Endothelial cell (in vitro differentiated cells): ENCODE measurements around the gene CDYL2. TPM values are rescaled to one million over a fixed set of nuclear protein-coding genes. Genes with fewer than 3 reads are reported as not detected.

ENCODE experiments used
- DNase-seq: peaks from one replicate; pipeline ENCODE4 v3.0.0; 2021; ENCODE audit warnings: low spot score
- H3K27ac Mint-ChIP-seq: one replicate; pipeline ENCODE4 v1.8.0; 2021; ENCODE audit warnings: mixed read lengths, inconsistent platforms; ENCODE audit not compliant: unreplicated experiment
- H3K27me3 Mint-ChIP-seq: one replicate; pipeline ENCODE4 v1.8.0; 2021; ENCODE audit warnings: mild to moderate bottlenecking, moderate library complexity, mixed read lengths, inconsistent platforms; ENCODE audit not compliant: unreplicated experiment
- H3K36me3 Mint-ChIP-seq: one replicate; pipeline ENCODE4 v1.8.0; 2021; ENCODE audit warnings: mild to moderate bottlenecking, low read depth, mixed read lengths, inconsistent platforms; ENCODE audit not compliant: unreplicated experiment
- H3K4me1 Mint-ChIP-seq: one replicate; pipeline ENCODE4 v1.8.0; 2021; ENCODE audit warnings: mild to moderate bottlenecking, mixed read lengths, inconsistent platforms; ENCODE audit not compliant: unreplicated experiment
- H3K4me3 Mint-ChIP-seq: one replicate; pipeline ENCODE4 v1.8.0; 2021; ENCODE audit warnings: mild to moderate bottlenecking, mixed read lengths, inconsistent platforms; ENCODE audit not compliant: unreplicated experiment
- H3K9me3 Mint-ChIP-seq: one replicate; pipeline ENCODE4 v1.8.0; 2021; ENCODE audit warnings: mixed read lengths, inconsistent platforms; ENCODE audit not compliant: unreplicated experiment
- CTCF ChIP-seq: fragments of 200-600 bp; sonication (generic); IDR thresholded peaks from one replicate; pipeline ENCODE4 v1.5.0; 2021; ENCODE audit warnings: antibody characterized with exemption; ENCODE audit not compliant: unreplicated experiment
- total RNA-seq: library from RNA; stranded (reverse); fragmentation: NEBNext Ultra II Directional; extraction: Animal tissue kit (Norgen Biotek cat#: 25700); gene quantifications from one replicate; pipeline ENCODE4 v1.2.1, GENCODE V29; 2021; ENCODE audit not compliant: unreplicated experiment

CDYL2 gene
- total RNA-seq, 1 donor from 2014 or later: 26.6 TPM

- no peaks in the 10 kb centered on the region for H3K36me3 Mint-ChIP-seq
- no peak overlapping the region for H3K4me3 Mint-ChIP-seq
- H3K4me1 Mint-ChIP-seq: peaks cover 3% of the 10 kb centered on the region
- TF ChIP-seq CTCF: no peak
- H3K9me3 Mint-ChIP-seq: no peaks in the 10 kb centered on the region
- H3K27ac Mint-ChIP-seq: no peak overlapping the region
- DNase-seq: no peak
- H3K27me3 Mint-ChIP-seq: no peaks in the 10 kb centered on the region
Observed at GRCh38 chr16:80778703-80779102, 25.7 kb downstream of the CDYL2 start.

GRCh38 chr16:80776856-80777255 is 27.5 kb downstream of the CDYL2 start:
- H3K27ac Mint-ChIP-seq: no peak overlapping the region
- TF ChIP-seq CTCF: no peak
- no peaks in the 10 kb centered on the region for H3K36me3 Mint-ChIP-seq
- H3K4me3 Mint-ChIP-seq: no peak overlapping the region
- DNase-seq: no peak
- no peaks in the 10 kb centered on the region for H3K9me3 Mint-ChIP-seq
- peaks cover 3% of the 10 kb centered on the region for H3K4me1 Mint-ChIP-seq
- H3K27me3 Mint-ChIP-seq: no peaks in the 10 kb centered on the region

GRCh38 chr16:80775450-80775849 is 28.9 kb downstream of the CDYL2 start:
- no peak for DNase-seq

GRCh38 chr16:80766798-80767197 is 37.6 kb downstream of the CDYL2 start:
- no peak for TF ChIP-seq CTCF
- H3K27ac Mint-ChIP-seq: no peak overlapping the region

More at GRCh38 chr16:80775450-80775849, 28.9 kb downstream of the CDYL2 start:
- no peak for TF ChIP-seq CTCF
- H3K27ac Mint-ChIP-seq: no peak overlapping the region
- no peaks in the 10 kb centered on the region for H3K9me3 Mint-ChIP-seq
- H3K36me3 Mint-ChIP-seq: no peaks in the 10 kb centered on the region
- H3K27me3 Mint-ChIP-seq: no peaks in the 10 kb centered on the region
- H3K4me3 Mint-ChIP-seq: no peak overlapping the region
- H3K4me1 Mint-ChIP-seq: peaks cover 3% of the 10 kb centered on the region

GRCh38 chr16:80759419-80760162 is 44.8 kb downstream of the CDYL2 start:
- Mint-ChIP-seq H3K4me3 (no peak overlapping the region), H3K4me1 (peaks cover 8% of the 10 kb centered on the region), H3K27me3 (no peaks in the 10 kb centered on the region), H3K9me3 (no peaks in the 10 kb centered on the region), H3K36me3 (no peaks in the 10 kb centered on the region), H3K27ac (no peak overlapping the region)
- DNase-seq: no peak
- TF ChIP-seq CTCF: no peak

More at GRCh38 chr16:80766798-80767197, 37.6 kb downstream of the CDYL2 start:
- no peaks in the 10 kb centered on the region for H3K36me3 Mint-ChIP-seq
- no peaks in the 10 kb centered on the region for H3K27me3 Mint-ChIP-seq
- no peaks in the 10 kb centered on the region for H3K9me3 Mint-ChIP-seq
- no peak for DNase-seq
- no peak overlapping the region for H3K4me3 Mint-ChIP-seq
- H3K4me1 Mint-ChIP-seq: peaks cover 3% of the 10 kb centered on the region
